Stimulated activated CD8-positive, alpha-beta memory T cell treated with anti-CD3 and anti-CD28 coated beads, Interleukin-7, amount 100 ng/mL, for 24 hours (primary cell): ENCODE measurements around the gene KDM6A.
"Not testable (repeated sequence)": the region's sequence is repeated elsewhere in the genome, so short reads cannot be mapped to it uniquely, and the experiment has no call there.

Experiments
- DNase-seq: peaks from one replicate; pipeline ENCODE4 v3.0.0-alpha.2; 2020; ENCODE audit warnings: low read depth

The KDM6A gene

GRCh38 chrX:45007598-45007997 lies 134.6 kb downstream of the KDM6A start:
- DNase-seq, result no peak

GRCh38 chrX:45009371-45010000 lies 136.5 kb downstream of the KDM6A start:
- no peak for DNase-seq

- DNase-seq, result no peak
Observed at GRCh38 chrX:45011131-45011530, 138.1 kb downstream of the KDM6A start.

- DNase-seq, result no peak
Observed at GRCh38 chrX:45011597-45011996, 138.6 kb downstream of the KDM6A start.

GRCh38 chrX:45017946-45018345 lies 145.0 kb downstream of the KDM6A start:
- DNase-seq, result no peak

- DNase-seq, result no peak
Observed at GRCh38 chrX:45022150-45022549, 149.2 kb downstream of the KDM6A start.

GRCh38 chrX:45024501-45024900 lies 151.5 kb downstream of the KDM6A start:
- no peak for DNase-seq

- DNase-seq, result no peak
Observed at GRCh38 chrX:45026036-45026435, 153.0 kb downstream of the KDM6A start.

- DNase-seq, result no peak
Observed at GRCh38 chrX:45031830-45032378, 158.9 kb downstream of the KDM6A start.

GRCh38 chrX:45035071-45035470 lies 162.1 kb downstream of the KDM6A start:
- DNase-seq, result no peak

GRCh38 chrX:45036161-45036560 lies 163.2 kb downstream of the KDM6A start:
- DNase-seq, result no peak

- DNase-seq, result not testable (repeated sequence)
Observed at GRCh38 chrX:45040137-45040536, 167.1 kb downstream of the KDM6A start.

GRCh38 chrX:45046417-45046816 lies 173.4 kb downstream of the KDM6A start:
- no peak for DNase-seq

GRCh38 chrX:45050558-45050957 lies 177.6 kb downstream of the KDM6A start:
- DNase-seq, result no peak

GRCh38 chrX:45056428-45057145 lies 183.6 kb downstream of the KDM6A start:
- DNase-seq, result no peak

- DNase-seq, result not testable (repeated sequence)
Observed at GRCh38 chrX:45059906-45060305, 186.9 kb downstream of the KDM6A start.

- DNase-seq, result no peak
Observed at GRCh38 chrX:45063319-45064095, 190.5 kb downstream of the KDM6A start.

GRCh38 chrX:45068569-45068968 lies 195.6 kb downstream of the KDM6A start:
- DNase-seq, result no peak

GRCh38 chrX:45070116-45071007 lies 197.4 kb downstream of the KDM6A start:
- no peak for DNase-seq

GRCh38 chrX:45073011-45073410 lies 200.0 kb downstream of the KDM6A start:
- DNase-seq, result not testable (repeated sequence)

- no peak for DNase-seq
Observed at GRCh38 chrX:45077748-45078424, 204.9 kb downstream of the KDM6A start.
